Duodenal mucosa (tissue), 2 donors: ENCODE data around the gene HLCS.

Experiments
- H3K27ac ChIP-seq: one replicate; pipeline ENCODE4 v1.7.0; 2013; ENCODE audit warnings: low read depth, low read length
- H3K27me3 ChIP-seq, 2 donors: one replicate each; pipeline ENCODE4 v1.7.0; 2013; ENCODE audit warnings: low read length in 2 of 2, control low read depth in 1 of 2; ENCODE audit not compliant: insufficient read depth in 2 of 2, control insufficient read depth in 1 of 2
- H3K36me3 ChIP-seq, 2 donors: one replicate each; pipeline ENCODE4 v1.7.0; 2013; ENCODE audit warnings: low read length in 2 of 2, control low read depth in 1 of 2; ENCODE audit not compliant: insufficient read depth in 2 of 2, control insufficient read depth in 1 of 2
- H3K4me1 ChIP-seq, 2 donors: one replicate each; pipeline ENCODE4 v1.7.0; 2013; ENCODE audit warnings: low read length in 2 of 2, control low read depth in 1 of 2; ENCODE audit not compliant: insufficient read depth in 2 of 2, control insufficient read depth in 1 of 2
- H3K4me3 ChIP-seq, 2 donors: one replicate each; pipeline ENCODE4 v1.7.0; 2013; ENCODE audit warnings: low read length in 2 of 2, low read depth in 1 of 2
- H3K9ac ChIP-seq, 2 donors: one replicate each; pipeline ENCODE4 v1.7.0; 2013; ENCODE audit warnings: low read length in 2 of 2, low read depth in 1 of 2
- H3K9me3 ChIP-seq, 2 donors: one replicate each; pipeline ENCODE4 v1.7.0; 2013; ENCODE audit warnings: low read length in 2 of 2, control low read depth in 1 of 2; ENCODE audit not compliant: control insufficient read depth in 1 of 2

HLCS gene

GRCh38 chr21:36766511-36766910, 200.0 kb downstream of the HLCS start:
- no peak overlapping the region for H3K9ac ChIP-seq
- H3K4me1 ChIP-seq: peaks cover 8 to 10% of the 10 kb centered on the region in 2 donors
- no peaks in the 10 kb centered on the region for H3K36me3 ChIP-seq
- H3K9me3 ChIP-seq: no peaks in the 10 kb centered on the region
- no peaks in the 10 kb centered on the region for H3K27me3 ChIP-seq
- H3K4me3 ChIP-seq: no peak overlapping the region
- no peak overlapping the region for H3K27ac ChIP-seq

GRCh38 chr21:36765229-36765628, 201.2 kb downstream of the HLCS start:
- H3K27ac ChIP-seq: no peak overlapping the region
- H3K4me1 ChIP-seq: peaks cover 8 to 10% of the 10 kb centered on the region in 2 donors
- H3K27me3 ChIP-seq: no peaks in the 10 kb centered on the region

GRCh38 chr21:36763305-36763704, 203.2 kb downstream of the HLCS start:
- Histone ChIP-seq H3K9me3 (no peaks in the 10 kb centered on the region), H3K36me3 (no peaks in the 10 kb centered on the region), H3K4me1 (peaks cover 0 to 10% of the 10 kb centered on the region in 2 donors), H3K9ac (no peak overlapping the region), H3K27me3 (no peaks in the 10 kb centered on the region), H3K27ac (no peak overlapping the region), H3K4me3 (no peak overlapping the region)

More at GRCh38 chr21:36765229-36765628, 201.2 kb downstream of the HLCS start:
- Histone ChIP-seq H3K36me3 (no peaks in the 10 kb centered on the region), H3K9me3 (no peaks in the 10 kb centered on the region), H3K9ac (no peak overlapping the region), H3K4me3 (no peak overlapping the region)

GRCh38 chr21:36762642-36763041, 203.8 kb downstream of the HLCS start:
- Histone ChIP-seq H3K4me3 (no peak overlapping the region), H3K9me3 (no peaks in the 10 kb centered on the region), H3K4me1 (peaks cover 0 to 10% of the 10 kb centered on the region in 2 donors), H3K9ac (no peak overlapping the region), H3K36me3 (no peaks in the 10 kb centered on the region), H3K27ac (no peak overlapping the region), H3K27me3 (no peaks in the 10 kb centered on the region)

GRCh38 chr21:36761685-36762084, 204.8 kb downstream of the HLCS start:
- peaks cover 0 to 2% of the 10 kb centered on the region in 2 donors for H3K4me1 ChIP-seq
- no peaks in the 10 kb centered on the region for H3K36me3 ChIP-seq
- no peaks in the 10 kb centered on the region for H3K9me3 ChIP-seq

GRCh38 chr21:36759348-36760083, 207.0 kb downstream of the HLCS start:
- Histone ChIP-seq H3K27me3 (no peaks in the 10 kb centered on the region), H3K4me3 (no peak overlapping the region), H3K36me3 (peaks cover 4 to 5% of the 10 kb centered on the region in 2 donors), H3K9me3 (no peaks in the 10 kb centered on the region), H3K9ac (no peak overlapping the region), H3K4me1 (no peaks in the 10 kb centered on the region), H3K27ac (no peak overlapping the region)

More at GRCh38 chr21:36761685-36762084, 204.8 kb downstream of the HLCS start:
- no peak overlapping the region for H3K4me3 ChIP-seq
- no peaks in the 10 kb centered on the region for H3K27me3 ChIP-seq
- no peak overlapping the region for H3K27ac ChIP-seq
- H3K9ac ChIP-seq: no peak overlapping the region

- H3K9ac ChIP-seq: no peak overlapping the region
- no peaks in the 10 kb centered on the region for H3K4me1 ChIP-seq
- H3K27ac ChIP-seq: no peak overlapping the region
- H3K27me3 ChIP-seq: no peaks in the 10 kb centered on the region
- H3K4me3 ChIP-seq: no peak overlapping the region
- H3K9me3 ChIP-seq: no peaks in the 10 kb centered on the region
- H3K36me3 ChIP-seq: peaks cover 4 to 10% of the 10 kb centered on the region in 2 donors
These were observed 209.3 kb downstream of the HLCS start for GRCh38 chr21:36757196-36757595.

GRCh38 chr21:36756527-36756926, 209.9 kb downstream of the HLCS start:
- H3K9me3 ChIP-seq: no peaks in the 10 kb centered on the region
- no peaks in the 10 kb centered on the region for H3K4me1 ChIP-seq
- H3K27ac ChIP-seq: no peak overlapping the region
- H3K36me3 ChIP-seq: peaks cover 4 to 10% of the 10 kb centered on the region in 2 donors
- no peak overlapping the region for H3K4me3 ChIP-seq
- H3K9ac ChIP-seq: no peak overlapping the region
- H3K27me3 ChIP-seq: no peaks in the 10 kb centered on the region

- Histone ChIP-seq H3K36me3 (peaks cover 4 to 10% of the 10 kb centered on the region in 2 donors), H3K4me1 (no peaks in the 10 kb centered on the region), H3K9me3 (no peaks in the 10 kb centered on the region), H3K27ac (no peak overlapping the region), H3K4me3 (no peak overlapping the region), H3K9ac (no peak overlapping the region), H3K27me3 (no peaks in the 10 kb centered on the region)
These were observed 212.1 kb downstream of the HLCS start for GRCh38 chr21:36754241-36754898.

- Histone ChIP-seq H3K9ac (no peak overlapping the region), H3K4me3 (no peak overlapping the region), H3K9me3 (no peaks in the 10 kb centered on the region), H3K27ac (no peak overlapping the region), H3K36me3 (peaks cover 4 to 10% of the 10 kb centered on the region in 2 donors), H3K4me1 (no peaks in the 10 kb centered on the region), H3K27me3 (no peaks in the 10 kb centered on the region)
These were observed 212.9 kb downstream of the HLCS start for GRCh38 chr21:36753556-36753955.
